PC-3 (cell line): ENCODE data around the gene BCL11B.

Experiments
- EZH2phosphoT487 ChIP-seq: fragments of 300-600 bp; sonication (generic); IDR thresholded peaks from 2 replicates; pipeline ENCODE4 v1.6.1; 2018; ENCODE audit warnings: mild to moderate bottlenecking, antibody characterized with exemption, low read length, borderline replicate concordance
- TF ChIP-seq, protein P1 (sequence below): fragments of 300-600 bp; sonication (generic); conservative IDR thresholded peaks from 2 replicates; pipeline ENCODE4 v1.5.1; 2017; ENCODE audit warnings: antibody characterized with exemption, low read depth, mild to moderate bottlenecking, low read length

DNA sequence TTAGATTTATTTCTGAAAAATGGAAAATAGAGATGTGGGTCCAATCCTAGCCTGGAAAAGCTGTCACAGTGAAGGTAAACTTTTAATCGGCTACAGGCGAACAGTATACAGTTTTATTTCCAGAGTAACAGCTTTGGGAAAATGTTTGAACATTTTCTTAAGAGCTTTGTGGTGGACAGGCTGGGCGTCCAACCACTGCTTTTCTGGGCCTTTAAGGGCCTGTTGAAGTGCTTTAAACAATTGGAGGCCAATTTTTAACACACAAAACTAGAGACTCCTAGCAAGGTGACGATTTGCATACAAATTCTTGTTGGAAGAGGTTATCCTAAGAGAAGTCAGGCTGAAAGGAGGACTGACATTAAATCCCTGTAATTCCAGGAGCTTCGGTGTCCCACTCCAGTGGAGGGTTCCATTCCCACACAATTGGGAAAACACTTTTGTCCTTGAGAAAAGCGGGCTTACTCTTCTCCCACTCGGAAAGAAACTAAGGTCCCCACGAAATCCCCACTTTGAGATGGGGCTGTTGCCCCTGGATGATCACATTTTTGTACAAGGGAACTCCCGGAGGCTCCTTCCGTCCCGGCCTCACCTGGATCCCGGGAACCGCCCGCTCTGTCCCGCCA, 26.9 kb downstream of the BCL11B start:
- no peak for TF ChIP-seq EZH2phosphoT487
- TF ChIP-seq, protein P1, sequence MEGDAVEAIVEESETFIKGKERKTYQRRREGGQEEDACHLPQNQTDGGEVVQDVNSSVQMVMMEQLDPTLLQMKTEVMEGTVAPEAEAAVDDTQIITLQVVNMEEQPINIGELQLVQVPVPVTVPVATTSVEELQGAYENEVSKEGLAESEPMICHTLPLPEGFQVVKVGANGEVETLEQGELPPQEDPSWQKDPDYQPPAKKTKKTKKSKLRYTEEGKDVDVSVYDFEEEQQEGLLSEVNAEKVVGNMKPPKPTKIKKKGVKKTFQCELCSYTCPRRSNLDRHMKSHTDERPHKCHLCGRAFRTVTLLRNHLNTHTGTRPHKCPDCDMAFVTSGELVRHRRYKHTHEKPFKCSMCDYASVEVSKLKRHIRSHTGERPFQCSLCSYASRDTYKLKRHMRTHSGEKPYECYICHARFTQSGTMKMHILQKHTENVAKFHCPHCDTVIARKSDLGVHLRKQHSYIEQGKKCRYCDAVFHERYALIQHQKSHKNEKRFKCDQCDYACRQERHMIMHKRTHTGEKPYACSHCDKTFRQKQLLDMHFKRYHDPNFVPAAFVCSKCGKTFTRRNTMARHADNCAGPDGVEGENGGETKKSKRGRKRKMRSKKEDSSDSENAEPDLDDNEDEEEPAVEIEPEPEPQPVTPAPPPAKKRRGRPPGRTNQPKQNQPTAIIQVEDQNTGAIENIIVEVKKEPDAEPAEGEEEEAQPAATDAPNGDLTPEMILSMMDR: no peak
